IMR-90 (cell line): ENCODE measurements around the gene ARR3. TPM values are rescaled to one million over a fixed set of nuclear protein-coding genes. Genes with fewer than 3 reads are reported as not detected.

ENCODE experiments used
- ATAC-seq: fragments of 200-7000 bp; cut with Tn5 transposase; 2 replicates; pipeline ENCODE4 v1.9.1; 2020; ENCODE audit warnings: low read depth, mild to moderate bottlenecking, moderate library complexity
- BruUV-seq: library from RNA; stranded (reverse); fragments of 400-500 nt; replicated peaks from 2 replicates; lab custom pipeline; 2021; lab: Mats Ljungman, UMichigan
- CTCF ChIA-PET: fragments of 300-600 bp; formaldehyde crosslinking; extraction: SDS; loops from one replicate; lab custom pipeline; 2021; ENCODE audit warnings: antibody characterized with exemption; lab: Yijun Ruan, JAX
- POLR2A ChIA-PET: fragments of 300-600 bp; sonication (Branson Sonifier 250); formaldehyde crosslinking; loops from one replicate; lab custom pipeline; 2022; ENCODE audit warnings: antibody characterized with exemption; ENCODE audit not compliant: unreplicated experiment; lab: Charles Lee
- DNase-seq: peaks from one replicate; pipeline ENCODE4 v3.0.0; 2013
- H2AFZ ChIP-seq: replicated peaks from 2 replicates; pipeline ENCODE3; 2013; ENCODE audit warnings: low read length, mild to moderate bottlenecking; ENCODE audit not compliant: poor library complexity
- H2AK5ac ChIP-seq: 2 replicates; pipeline ENCODE4 v1.6.1; 2013; ENCODE audit warnings: low read depth, low read length, inconsistent platforms
- H2AK9ac ChIP-seq: replicated peaks from 2 replicates; pipeline ENCODE3; 2013; ENCODE audit warnings: mild to moderate bottlenecking, low read depth, low read length, moderate library complexity; ENCODE audit not compliant: poor library complexity
- H2BK120ac ChIP-seq: 2 replicates; pipeline ENCODE4 v1.6.1; 2013; ENCODE audit warnings: low read depth, low read length, inconsistent platforms
- H2BK15ac ChIP-seq: 3 replicates; pipeline ENCODE4 v1.6.1; 2013; ENCODE audit warnings: low read depth, low read length, inconsistent platforms
- H2BK20ac ChIP-seq: 2 replicates; pipeline ENCODE4 v1.6.1; 2013; ENCODE audit warnings: low read depth, mild to moderate bottlenecking, inconsistent platforms, low read length, moderate library complexity
- H2BK5ac ChIP-seq: 2 replicates; pipeline ENCODE4 v1.6.1; 2013; ENCODE audit warnings: mild to moderate bottlenecking, low read depth, low read length, inconsistent platforms; ENCODE audit not compliant: poor library complexity, severe bottlenecking
- H3K14ac ChIP-seq: replicated peaks from 2 replicates; pipeline ENCODE4 v1.6.1; 2013; ENCODE audit warnings: low read depth, low read length, inconsistent platforms
- H3K18ac ChIP-seq: 2 replicates; pipeline ENCODE4 v1.6.1; 2013; ENCODE audit warnings: low read depth, low read length, control low read depth
- H3K23ac ChIP-seq: 2 replicates; pipeline ENCODE4 v1.6.1; 2013; ENCODE audit warnings: low read depth, low read length, inconsistent platforms
- H3K27ac ChIP-seq: 2 replicates; pipeline ENCODE4 v1.5.1; 2013; ENCODE audit warnings: mild to moderate bottlenecking, control low read depth, low read length; ENCODE audit not compliant: insufficient read depth
- H3K27me3 ChIP-seq: 2 replicates; pipeline ENCODE4 v1.6.1; 2013; ENCODE audit warnings: low read length; ENCODE audit not compliant: control insufficient read depth, insufficient read depth
- H3K36me3 ChIP-seq: 2 replicates; pipeline ENCODE4 v1.6.1; 2013; ENCODE audit warnings: low read length, mixed read lengths; ENCODE audit not compliant: control insufficient read depth, insufficient read depth
- H3K4ac ChIP-seq: 2 replicates; pipeline ENCODE4 v1.6.1; 2013; ENCODE audit warnings: low read depth, low read length, inconsistent platforms
- H3K4me1 ChIP-seq: 2 replicates; pipeline ENCODE4 v1.6.1; 2013; ENCODE audit warnings: low read length, mixed read lengths; ENCODE audit not compliant: control insufficient read depth, insufficient read depth
- H3K4me2 ChIP-seq: 2 replicates; pipeline ENCODE4 v1.6.1; 2013; ENCODE audit warnings: low read depth, mild to moderate bottlenecking, control low read depth, low read length, moderate library complexity
- H3K4me3 ChIP-seq: 2 replicates; pipeline ENCODE4 v1.5.1; 2013; ENCODE audit warnings: low read depth, mild to moderate bottlenecking, control low read depth, low read length, moderate library complexity; ENCODE audit not compliant: insufficient read depth
- H3K56ac ChIP-seq: 2 replicates; pipeline ENCODE4 v1.6.1; 2013; ENCODE audit warnings: low read length, inconsistent platforms; ENCODE audit not compliant: insufficient read depth; ENCODE audit errors: extremely low read depth
- H3K79me1 ChIP-seq, 2 experiments: 2 replicates each; pipeline ENCODE4 v1.6.1; 2013; ENCODE audit warnings: low read length in 2 of 2, inconsistent platforms in 1 of 2, low read depth in 1 of 2
- H3K9ac ChIP-seq: 2 replicates; pipeline ENCODE4 v1.6.1; 2013; ENCODE audit warnings: low read depth, low read length, control low read depth
- H3K9me1 ChIP-seq: 2 replicates; pipeline ENCODE4 v1.6.1; 2013; ENCODE audit warnings: low read length, inconsistent platforms; ENCODE audit not compliant: insufficient read depth
- H3K9me3 ChIP-seq: 2 replicates; pipeline ENCODE4 v1.6.1; 2013; ENCODE audit warnings: low read length; ENCODE audit not compliant: control insufficient read depth, insufficient read depth
- H4K20me1 ChIP-seq: 2 replicates; pipeline ENCODE4 v1.6.1; 2013; ENCODE audit warnings: low read length, inconsistent platforms; ENCODE audit not compliant: insufficient read depth
- H4K5ac ChIP-seq: 2 replicates; pipeline ENCODE4 v1.6.1; 2013; ENCODE audit warnings: mild to moderate bottlenecking, low read depth, low read length, control low read depth
- H4K8ac ChIP-seq, 2 experiments: 2 replicates each; pipeline ENCODE4 v1.6.1; 2013; ENCODE audit warnings: low read depth in 2 of 2, low read length in 2 of 2, control low read depth in 1 of 2, inconsistent platforms in 1 of 2
- H4K91ac ChIP-seq: 2 replicates; pipeline ENCODE4 v1.6.1; 2013; ENCODE audit warnings: low read depth, low read length, inconsistent platforms; ENCODE audit not compliant: insufficient read depth
- BHLHE40 ChIP-seq: fragments of 150-350 bp; IDR thresholded peaks from 2 replicates; pipeline ENCODE4 v1.6.1; 2016; ENCODE audit warnings: mild to moderate bottlenecking, low read depth, low read length
- CHD1 ChIP-seq: IDR thresholded peaks from 2 replicates; pipeline ENCODE4 v1.6.1; 2012; ENCODE audit warnings: low read depth, low read length, improper control_type of control experiment
- MAFK ChIP-seq: IDR thresholded peaks from 2 replicates; pipeline ENCODE4 v1.6.1; 2012; ENCODE audit warnings: low read depth, low read length, improper control_type of control experiment
- MAZ ChIP-seq: IDR thresholded peaks from 2 replicates; pipeline ENCODE4 v1.6.1; 2012; ENCODE audit warnings: low read depth, mild to moderate bottlenecking, low read length, improper control_type of control experiment, moderate library complexity, borderline replicate concordance
- MXI1 ChIP-seq: IDR thresholded peaks from 2 replicates; pipeline ENCODE4 v1.6.1; 2012; ENCODE audit warnings: low read depth, mild to moderate bottlenecking, low read length, moderate library complexity, borderline replicate concordance
- RAD21 ChIP-seq: IDR thresholded peaks from 2 replicates; pipeline ENCODE4 v1.6.1; 2012; ENCODE audit warnings: low read length, improper control_type of control experiment
- RCOR1 ChIP-seq: IDR thresholded peaks from 2 replicates; pipeline ENCODE4 v1.6.1; 2012; ENCODE audit warnings: mild to moderate bottlenecking, low read length, improper control_type of control experiment; ENCODE audit not compliant: insufficient replicate concordance
- RFX5 ChIP-seq: IDR thresholded peaks from 2 replicates; pipeline ENCODE4 v1.8.0; 2012; ENCODE audit warnings: low read depth, mild to moderate bottlenecking, low read length, moderate library complexity
- SMC3 ChIP-seq: fragments of 150-350 bp; IDR thresholded peaks from 2 replicates; pipeline ENCODE4 v1.6.1; 2016; ENCODE audit warnings: low read depth, mild to moderate bottlenecking, antibody characterized with exemption, low read length, moderate library complexity
- WGBS, 2 experiments: methylation state at CpG; one replicate each; pipeline versions ENCODE4 v1.1.5 to v1.1.7; 2013; ENCODE audit warnings: missing lambda C conversion rate in 2 of 2; ENCODE audit not compliant: insufficient read length in 1 of 2; ENCODE audit errors: extremely low coverage in 2 of 2; 5-methylcytosine and 5-hydroxymethylcytosine counted together
- dilution Hi-C: fragments of 300-500 bp; cut with HindIII; formaldehyde crosslinking; loops from one replicate; pipeline ENCODE4 v1.14.3; 2018; ENCODE audit warnings: low sequenced_read_pairs; ENCODE audit not compliant: unreplicated experiment
- in situ Hi-C: fragments of 300-500 bp; cut with MboI; formaldehyde crosslinking; loops from 3 replicates; pipeline ENCODE4 v1.14.3; 2019; ENCODE audit warnings: low sequenced_read_pairs, inconsistent platforms, mixed read lengths
- intact Hi-C: fragments of 100-400 bp; cut with micrococcal nuclease; formaldehyde crosslinking; loops from 2 replicates; pipeline ENCODE4 v1.10.0; 2022
- polyA plus RNA-seq, 3 experiments: library from polyadenylated mRNA; depleted of rRNA; stranded (reverse); fragments of >200 nt; gene quantifications; 2 replicates each; pipeline ENCODE4 v1.2.3, GENCODE V29; 2012; ENCODE audit warnings: low replicate concordance in 1 of 3
- total RNA-seq: library from RNA; depleted of rRNA; stranded (reverse); fragments of >200 nt; gene quantifications from 2 replicates; pipeline ENCODE4 v1.2.3, GENCODE V29; 2012
- TF ChIP-seq, protein P1 (sequence below): fragments of 150-350 bp; IDR thresholded peaks from 2 replicates; pipeline ENCODE4 v1.6.1; 2017; ENCODE audit warnings: mild to moderate bottlenecking, antibody characterized with exemption, low read length, low read depth
- TF ChIP-seq, protein P2 (sequence below): conservative IDR thresholded peaks from 2 replicates; pipeline ENCODE4 v1.5.1; 2012; ENCODE audit warnings: mild to moderate bottlenecking, low read depth, low read length, improper control_type of control experiment

Gene ARR3
- total and polyA plus RNA-seq, 2 of the 4 experiments (the other 2 are of a cell fraction): not detected

DNA sequence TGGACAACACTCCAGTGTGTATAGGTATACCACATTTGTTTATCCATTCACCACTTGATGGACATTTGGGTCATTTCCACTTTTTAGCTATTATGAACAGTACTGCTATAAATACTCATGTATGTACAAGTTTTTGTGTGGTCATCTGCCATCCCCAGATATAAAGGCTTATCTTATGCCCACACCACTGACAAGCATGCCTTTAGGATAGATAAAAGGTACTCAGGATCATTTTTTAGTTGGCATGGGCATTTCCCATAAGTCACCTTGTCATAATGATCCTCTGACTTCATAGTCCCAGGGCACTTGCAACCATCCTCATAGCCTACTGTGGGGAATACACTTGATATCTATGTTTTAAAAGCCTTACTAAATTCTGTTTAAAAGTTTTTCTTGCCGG, 27.4 kb upstream of the ARR3 start:
- Histone ChIP-seq H2AK9ac (no peak overlapping the region), H2BK20ac (no peak overlapping the region), H3K4me1 (no peaks in the 10 kb centered on the region), H4K20me1 (no peaks in the 10 kb centered on the region), H3K23ac (no peak overlapping the region), H2AK5ac (no peak overlapping the region), H3K4ac (no peak overlapping the region), H3K4me3 (no peak overlapping the region), H2AFZ (no peak overlapping the region), H3K9me3 (no peaks in the 10 kb centered on the region), H2BK120ac (no peak overlapping the region), H3K9me1 (no peaks in the 10 kb centered on the region), H3K36me3 (no peaks in the 10 kb centered on the region), H3K9ac (no peak overlapping the region), H2BK15ac (no peak overlapping the region), H3K56ac (no peak overlapping the region), H3K18ac (no peak overlapping the region), H4K8ac (no peak overlapping the region), H3K27ac (no peak overlapping the region), H2BK5ac (no peak overlapping the region), H3K4me2 (no peak overlapping the region), H3K27me3 (peaks cover 23% of the 10 kb centered on the region), H3K79me1 (no peaks in the 10 kb centered on the region), H4K5ac (no peak overlapping the region), H3K14ac (no peak overlapping the region), H4K91ac (no peak overlapping the region)
- DNase-seq (no peak), ATAC-seq (no peak)
- TF ChIP-seq MAZ: no peak
- no peak for TF ChIP-seq MAFK
- TF ChIP-seq, protein P1, sequence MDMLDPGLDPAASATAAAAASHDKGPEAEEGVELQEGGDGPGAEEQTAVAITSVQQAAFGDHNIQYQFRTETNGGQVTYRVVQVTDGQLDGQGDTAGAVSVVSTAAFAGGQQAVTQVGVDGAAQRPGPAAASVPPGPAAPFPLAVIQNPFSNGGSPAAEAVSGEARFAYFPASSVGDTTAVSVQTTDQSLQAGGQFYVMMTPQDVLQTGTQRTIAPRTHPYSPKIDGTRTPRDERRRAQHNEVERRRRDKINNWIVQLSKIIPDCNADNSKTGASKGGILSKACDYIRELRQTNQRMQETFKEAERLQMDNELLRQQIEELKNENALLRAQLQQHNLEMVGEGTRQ: no peak
- no peak for TF ChIP-seq RFX5
- TF ChIP-seq RCOR1: no peak
- TF ChIP-seq BHLHE40: no peak
- no peak for TF ChIP-seq CHD1
- TF ChIP-seq, protein P2, sequence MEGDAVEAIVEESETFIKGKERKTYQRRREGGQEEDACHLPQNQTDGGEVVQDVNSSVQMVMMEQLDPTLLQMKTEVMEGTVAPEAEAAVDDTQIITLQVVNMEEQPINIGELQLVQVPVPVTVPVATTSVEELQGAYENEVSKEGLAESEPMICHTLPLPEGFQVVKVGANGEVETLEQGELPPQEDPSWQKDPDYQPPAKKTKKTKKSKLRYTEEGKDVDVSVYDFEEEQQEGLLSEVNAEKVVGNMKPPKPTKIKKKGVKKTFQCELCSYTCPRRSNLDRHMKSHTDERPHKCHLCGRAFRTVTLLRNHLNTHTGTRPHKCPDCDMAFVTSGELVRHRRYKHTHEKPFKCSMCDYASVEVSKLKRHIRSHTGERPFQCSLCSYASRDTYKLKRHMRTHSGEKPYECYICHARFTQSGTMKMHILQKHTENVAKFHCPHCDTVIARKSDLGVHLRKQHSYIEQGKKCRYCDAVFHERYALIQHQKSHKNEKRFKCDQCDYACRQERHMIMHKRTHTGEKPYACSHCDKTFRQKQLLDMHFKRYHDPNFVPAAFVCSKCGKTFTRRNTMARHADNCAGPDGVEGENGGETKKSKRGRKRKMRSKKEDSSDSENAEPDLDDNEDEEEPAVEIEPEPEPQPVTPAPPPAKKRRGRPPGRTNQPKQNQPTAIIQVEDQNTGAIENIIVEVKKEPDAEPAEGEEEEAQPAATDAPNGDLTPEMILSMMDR: no peak
- no peak for TF ChIP-seq MXI1
- TF ChIP-seq SMC3: no peak
- TF ChIP-seq RAD21: no peak
- no CpG with 5 or more reads among the region's 1 CpG for WGBS, 2 experiments
- no TSS peak for BruUV-seq
- in situ Hi-C loops (no loop called here), intact Hi-C loops (no loop called here), dilution Hi-C loops (no loop called here)
- POLR2A ChIA-PET: no interaction called here
- CTCF ChIA-PET: interaction anchor here (0.7 kb wide), 1 partner anchor 11 kb away, joined by 3 read pairs; no protein-coding TSS in a partner anchor
